Measurements from ENCODE around the gene ANO6.

Gene ANO6

GRCh38 chr12:45284096-45284901 lies 68.4 kb downstream of the ANO6 start:
- DNase-seq, result peak; percentile 53

DNA sequence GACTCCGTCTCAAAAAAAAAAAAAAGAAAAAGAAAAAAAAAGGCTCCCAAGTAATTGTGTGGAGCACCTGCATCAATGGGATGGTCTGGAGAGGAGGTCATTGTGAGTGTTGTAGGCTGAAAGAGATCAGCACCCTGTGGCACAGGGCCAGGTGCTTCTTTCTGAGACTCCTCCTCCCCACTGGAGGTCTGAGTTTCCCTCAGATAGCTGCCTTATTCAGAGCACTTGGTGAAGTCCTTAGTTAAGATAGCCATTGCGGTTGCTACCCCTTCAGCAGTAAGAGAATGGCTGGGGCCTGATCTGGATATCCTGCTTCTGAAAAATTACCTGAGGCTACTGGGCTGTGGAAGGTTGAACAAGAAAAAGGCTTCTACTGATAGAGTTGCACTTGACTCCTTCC lies 69.8 kb downstream of the ANO6 start:
- no peak for DNase-seq

- no peak for DNase-seq
Observed at GRCh38 chr12:45286621-45287020, 70.7 kb downstream of the ANO6 start.

DNA sequence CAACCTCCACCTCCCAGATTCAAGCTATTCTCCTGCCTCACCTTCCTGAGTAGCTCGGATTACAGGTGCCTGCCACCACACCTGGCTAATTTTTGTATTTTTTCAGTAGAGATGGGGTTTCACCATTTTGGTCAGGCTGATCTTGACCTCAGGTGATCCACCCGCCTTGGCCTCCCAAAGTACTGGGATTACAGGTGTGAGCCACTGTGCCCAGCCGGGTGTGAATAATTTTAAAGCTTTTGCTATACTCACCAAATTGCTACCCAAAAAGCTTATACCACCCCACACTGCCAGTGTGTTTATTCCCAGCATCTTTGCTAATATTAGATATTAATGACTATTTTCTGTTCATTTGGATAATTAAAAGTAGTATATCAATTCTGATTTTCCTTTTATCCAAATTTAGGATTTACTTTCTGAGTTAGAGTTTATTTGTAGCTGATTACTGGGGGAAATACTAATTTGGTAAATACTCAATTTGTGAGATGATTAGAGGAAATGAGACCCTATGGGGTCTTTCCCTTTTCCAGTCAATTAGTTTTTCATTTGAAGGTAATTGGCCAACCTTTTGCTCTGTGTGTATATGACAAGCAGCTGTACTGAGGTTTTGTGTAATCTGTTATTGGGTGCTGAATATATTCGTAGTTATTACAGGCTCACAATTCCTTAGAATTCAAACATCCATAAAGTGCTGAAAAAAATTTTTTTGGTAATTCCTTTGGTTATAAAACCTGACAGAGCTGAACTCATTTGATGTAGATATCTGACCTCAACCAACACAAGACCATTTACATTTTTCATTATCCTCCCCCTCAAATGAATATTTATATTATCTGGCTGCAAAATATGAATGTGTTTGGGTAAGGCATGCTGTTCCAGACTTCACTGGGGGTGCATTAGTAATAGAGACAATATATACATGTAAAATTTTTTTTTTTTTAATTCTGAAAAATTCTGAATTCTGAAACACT lies 73.6 kb downstream of the ANO6 start:
- no peak for DNase-seq

DNA sequence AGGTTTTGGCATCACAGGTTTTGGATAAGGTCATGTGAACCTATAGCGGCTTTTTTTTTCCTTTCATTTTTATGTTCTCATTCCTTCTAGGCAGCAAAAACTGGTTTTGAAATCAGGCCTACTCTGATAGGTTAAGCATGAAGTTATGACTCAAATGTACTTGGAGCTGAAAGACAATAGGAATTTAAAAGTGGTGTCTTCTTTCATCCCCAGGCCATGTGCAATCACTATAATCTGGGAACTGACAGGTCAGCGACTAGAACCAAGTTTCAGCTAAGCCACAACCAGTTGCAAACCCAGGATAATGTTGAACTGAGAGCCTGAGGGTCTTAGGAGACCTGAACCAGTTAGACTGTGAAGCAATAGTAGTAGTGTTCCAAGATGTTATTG lies 74.3 kb downstream of the ANO6 start:
- no peak for DNase-seq

GRCh38 chr12:45291518-45291917 lies 75.6 kb downstream of the ANO6 start:
- DNase-seq, result no peak

- no peak for DNase-seq
Observed at GRCh38 chr12:45292486-45293195, 76.7 kb downstream of the ANO6 start.

GRCh38 chr12:45294906-45295305 lies 79.0 kb downstream of the ANO6 start:
- no peak for DNase-seq

GRCh38 chr12:45296046-45296586 lies 80.2 kb downstream of the ANO6 start:
- no peak for DNase-seq

DNA sequence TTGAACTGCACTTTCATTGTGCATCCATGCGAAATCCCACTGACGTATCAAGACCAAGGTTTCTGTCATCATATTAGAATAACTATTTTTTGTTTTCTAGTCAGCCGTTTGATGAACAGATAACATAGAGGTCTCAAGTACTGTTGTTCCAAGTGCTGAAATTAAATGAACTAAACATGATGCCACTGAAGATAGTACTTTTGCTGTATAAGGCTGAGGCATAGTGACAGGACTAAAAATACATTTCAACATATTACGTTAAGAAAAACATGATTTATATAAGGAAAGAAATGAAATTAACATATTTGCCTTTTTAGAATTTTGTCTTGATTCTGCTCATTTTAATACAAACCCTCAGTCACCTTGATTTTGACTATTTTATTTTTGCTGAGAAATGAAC lies 82.2 kb downstream of the ANO6 start:
- no peak for DNase-seq

GRCh38 chr12:45298721-45299692 lies 83.1 kb downstream of the ANO6 start:
- DNase-seq, result peak; percentile 55

- DNase-seq, result no peak
Observed at GRCh38 chr12:45302621-45303369, 86.9 kb downstream of the ANO6 start.

GRCh38 chr12:45303945-45304344 lies 88.0 kb downstream of the ANO6 start:
- DNase-seq, result no peak

- no peak for DNase-seq
Observed at GRCh38 chr12:45304514-45305178, 88.8 kb downstream of the ANO6 start.

- no peak for DNase-seq
Observed at GRCh38 chr12:45305907-45306306, 90.0 kb downstream of the ANO6 start.

DNA sequence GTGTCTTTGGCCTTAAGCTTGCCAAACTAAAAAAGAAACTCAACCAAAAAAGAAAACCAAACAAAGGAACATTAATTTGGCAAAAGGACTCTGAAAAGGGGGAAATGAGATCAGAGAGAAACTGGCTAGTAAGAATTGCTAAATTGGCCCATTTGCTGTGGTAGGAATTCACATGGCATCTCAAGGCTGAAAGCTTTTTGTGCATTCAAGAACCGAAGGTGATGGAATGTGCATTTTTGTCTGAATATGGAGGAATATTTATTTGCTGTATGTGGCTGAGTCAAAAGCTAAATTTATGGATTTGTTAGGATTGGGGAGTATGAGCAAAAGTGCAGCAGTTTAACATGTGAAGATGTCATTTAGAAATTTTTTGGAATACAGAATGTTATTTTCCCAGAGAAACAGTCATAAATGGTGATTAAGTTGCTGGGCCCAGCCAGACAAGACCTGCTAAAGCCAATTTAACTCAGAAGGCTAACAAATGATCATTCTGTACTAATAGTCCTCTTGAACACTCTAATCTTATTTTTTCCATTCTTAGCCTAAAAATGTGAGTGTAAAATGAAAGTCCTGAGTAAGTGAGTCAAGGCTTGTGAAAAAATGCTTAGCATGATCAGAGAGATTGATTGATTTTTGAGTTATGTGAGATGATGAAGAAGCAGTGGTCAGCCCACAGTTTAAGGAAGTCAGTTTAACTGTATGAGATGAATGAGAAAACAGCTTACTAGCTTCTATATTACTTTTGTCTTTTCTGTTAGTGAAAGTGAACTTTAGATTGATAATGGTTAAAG lies 94.1 kb downstream of the ANO6 start:
- no peak for DNase-seq

DNA sequence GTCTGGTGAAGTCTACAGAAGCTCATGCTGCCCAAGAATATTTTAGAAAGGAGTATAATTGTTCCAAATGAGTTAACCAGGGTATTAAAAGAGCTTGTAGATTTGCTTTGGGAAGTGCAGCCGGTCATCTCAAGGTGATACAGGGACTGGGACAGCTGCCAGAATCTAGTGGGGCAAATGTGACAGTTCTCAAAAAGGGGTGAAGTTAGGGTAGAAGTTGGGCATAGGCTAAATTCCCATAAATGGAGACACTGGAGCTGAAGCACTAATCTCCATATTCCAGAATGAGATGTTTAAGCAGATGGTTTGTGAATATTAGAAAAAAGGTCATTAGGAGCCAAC lies 94.7 kb downstream of the ANO6 start:
- no peak for DNase-seq

GRCh38 chr12:45312012-45312411 lies 96.1 kb downstream of the ANO6 start:
- DNase-seq, result no peak

GRCh38 chr12:45314770-45315169 lies 98.9 kb downstream of the ANO6 start:
- no peak for DNase-seq

DNA sequence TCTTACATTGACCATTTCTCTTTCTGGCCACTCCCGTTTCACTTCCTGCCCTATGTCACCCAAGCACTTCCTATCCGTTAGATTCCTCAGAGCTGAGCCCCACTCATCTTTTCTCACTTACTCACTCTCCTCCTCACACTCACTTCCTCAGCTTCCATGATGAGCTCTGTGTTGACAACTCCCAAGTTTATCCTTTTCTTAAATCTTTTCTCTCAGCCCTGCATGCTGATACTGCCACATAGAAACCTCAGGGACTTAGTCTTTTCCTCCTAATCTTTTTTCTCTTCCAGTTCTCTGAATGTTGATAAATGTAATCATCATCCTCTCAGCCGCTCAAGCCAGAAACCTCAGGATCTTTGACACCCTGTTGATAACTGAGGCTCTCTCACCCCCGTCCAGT lies 99.6 kb downstream of the ANO6 start:
- DNase-seq, result no peak
